Glutamatergic neuron (in vitro differentiated cells): ENCODE measurements around the gene SDC3. TPM values are rescaled to one million over a fixed set of nuclear protein-coding genes. Genes with fewer than 3 reads are reported as not detected.

Experiments used
- DNase-seq: peaks from one replicate; pipeline ENCODE4 v3.0.0; 2022
- H3K27ac Mint-ChIP-seq: one replicate; pipeline ENCODE4 v1.8.0; 2020; ENCODE audit warnings: mild to moderate bottlenecking, mixed read lengths, inconsistent platforms; ENCODE audit not compliant: unreplicated experiment
- H3K27me3 Mint-ChIP-seq: one replicate; pipeline ENCODE4 v1.8.0; 2020; ENCODE audit warnings: mild to moderate bottlenecking, moderate library complexity, mixed read lengths, inconsistent platforms; ENCODE audit not compliant: unreplicated experiment
- H3K36me3 Mint-ChIP-seq: one replicate; pipeline ENCODE4 v1.8.0; 2020; ENCODE audit warnings: mild to moderate bottlenecking, mixed read lengths, inconsistent platforms; ENCODE audit not compliant: unreplicated experiment
- H3K4me1 Mint-ChIP-seq: one replicate; pipeline ENCODE4 v1.8.0; 2020; ENCODE audit warnings: mild to moderate bottlenecking, low read depth, mixed read lengths, inconsistent platforms; ENCODE audit not compliant: unreplicated experiment
- H3K4me3 Mint-ChIP-seq: one replicate; pipeline ENCODE4 v1.8.0; 2020; ENCODE audit warnings: mild to moderate bottlenecking, mixed read lengths, inconsistent platforms; ENCODE audit not compliant: unreplicated experiment
- H3K9me3 Mint-ChIP-seq: one replicate; pipeline ENCODE4 v1.8.0; 2020; ENCODE audit warnings: mild to moderate bottlenecking, moderate library complexity, mixed read lengths, inconsistent platforms; ENCODE audit not compliant: unreplicated experiment
- total RNA-seq: library from RNA; stranded (reverse); fragmentation: NEBNext Ultra II Directional; extraction: Animal tissue kit (Norgen Biotek cat#: 25700); gene quantifications from one replicate; pipeline ENCODE4 v1.2.1, GENCODE V29; 2021; ENCODE audit not compliant: unreplicated experiment
- TF ChIP-seq, protein P1 (sequence below): fragments of 200-600 bp; sonication (generic); IDR thresholded peaks from one replicate; pipeline ENCODE4 v1.5.0; 2021; ENCODE audit not compliant: partially characterized antibody, unreplicated experiment

Gene SDC3
- total RNA-seq, 1 donor from 2014 or later, result 41.7 TPM

DNA sequence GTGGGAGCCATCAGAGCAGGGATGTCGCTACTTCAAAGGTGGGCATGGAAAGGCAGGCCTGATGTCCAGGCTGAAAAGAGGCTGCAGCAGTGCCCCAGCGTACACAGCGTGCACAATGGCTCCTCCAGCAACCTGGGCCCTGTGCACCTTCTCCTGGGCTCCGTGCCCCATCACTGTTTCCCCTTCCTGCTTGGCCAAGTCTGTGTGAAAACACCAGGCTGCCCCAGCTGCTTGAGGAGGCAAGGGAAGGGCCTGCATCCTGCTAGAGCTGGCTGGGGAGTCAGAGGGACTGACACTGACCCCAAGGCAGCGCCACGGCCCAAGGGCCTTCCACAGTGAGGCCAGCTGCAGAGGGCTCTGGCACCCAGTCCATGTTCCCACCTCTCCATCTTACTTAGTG, 33.4 kb downstream of the SDC3 start:
- peaks cover 7% of the 10 kb centered on the region for H3K4me1 Mint-ChIP-seq
- peaks cover 9% of the 10 kb centered on the region for H3K9me3 Mint-ChIP-seq
- peaks cover 20% of the 10 kb centered on the region for H3K36me3 Mint-ChIP-seq
- TF ChIP-seq, protein P1, sequence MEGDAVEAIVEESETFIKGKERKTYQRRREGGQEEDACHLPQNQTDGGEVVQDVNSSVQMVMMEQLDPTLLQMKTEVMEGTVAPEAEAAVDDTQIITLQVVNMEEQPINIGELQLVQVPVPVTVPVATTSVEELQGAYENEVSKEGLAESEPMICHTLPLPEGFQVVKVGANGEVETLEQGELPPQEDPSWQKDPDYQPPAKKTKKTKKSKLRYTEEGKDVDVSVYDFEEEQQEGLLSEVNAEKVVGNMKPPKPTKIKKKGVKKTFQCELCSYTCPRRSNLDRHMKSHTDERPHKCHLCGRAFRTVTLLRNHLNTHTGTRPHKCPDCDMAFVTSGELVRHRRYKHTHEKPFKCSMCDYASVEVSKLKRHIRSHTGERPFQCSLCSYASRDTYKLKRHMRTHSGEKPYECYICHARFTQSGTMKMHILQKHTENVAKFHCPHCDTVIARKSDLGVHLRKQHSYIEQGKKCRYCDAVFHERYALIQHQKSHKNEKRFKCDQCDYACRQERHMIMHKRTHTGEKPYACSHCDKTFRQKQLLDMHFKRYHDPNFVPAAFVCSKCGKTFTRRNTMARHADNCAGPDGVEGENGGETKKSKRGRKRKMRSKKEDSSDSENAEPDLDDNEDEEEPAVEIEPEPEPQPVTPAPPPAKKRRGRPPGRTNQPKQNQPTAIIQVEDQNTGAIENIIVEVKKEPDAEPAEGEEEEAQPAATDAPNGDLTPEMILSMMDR, result no peak
- DNase-seq, result no peak
- H3K4me3 Mint-ChIP-seq, result no peak overlapping the region
- H3K27ac Mint-ChIP-seq, result no peak overlapping the region
- peaks cover 12% of the 10 kb centered on the region for H3K27me3 Mint-ChIP-seq

DNA sequence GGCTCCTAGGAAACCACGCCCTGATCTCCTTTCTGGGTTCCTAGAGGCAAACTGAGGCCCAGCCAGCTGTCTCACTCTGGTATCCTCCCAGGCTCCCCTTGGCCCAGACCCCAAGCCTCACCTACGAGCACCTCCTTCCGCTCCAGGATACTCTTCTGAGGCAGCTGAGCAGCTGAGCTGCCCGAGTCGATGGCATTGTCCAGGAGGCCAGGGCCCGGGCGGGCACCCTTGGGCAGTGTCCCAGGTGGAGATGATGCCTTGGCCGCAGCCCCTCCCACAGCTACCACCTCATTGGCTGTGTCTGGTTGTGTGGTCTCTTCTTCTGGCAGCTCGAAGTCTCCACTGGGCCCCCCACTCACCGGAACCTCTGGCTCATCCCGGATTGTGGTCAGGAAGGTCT, 34.4 kb downstream of the SDC3 start:
- Mint-ChIP-seq H3K4me3 (no peak overlapping the region), H3K27me3 (peaks cover 10% of the 10 kb centered on the region), H3K27ac (no peak overlapping the region), H3K36me3 (peaks cover 20% of the 10 kb centered on the region), H3K9me3 (peaks cover 9% of the 10 kb centered on the region), H3K4me1 (no peaks in the 10 kb centered on the region)
- TF ChIP-seq, protein P1, result no peak
- no peak for DNase-seq

DNA sequence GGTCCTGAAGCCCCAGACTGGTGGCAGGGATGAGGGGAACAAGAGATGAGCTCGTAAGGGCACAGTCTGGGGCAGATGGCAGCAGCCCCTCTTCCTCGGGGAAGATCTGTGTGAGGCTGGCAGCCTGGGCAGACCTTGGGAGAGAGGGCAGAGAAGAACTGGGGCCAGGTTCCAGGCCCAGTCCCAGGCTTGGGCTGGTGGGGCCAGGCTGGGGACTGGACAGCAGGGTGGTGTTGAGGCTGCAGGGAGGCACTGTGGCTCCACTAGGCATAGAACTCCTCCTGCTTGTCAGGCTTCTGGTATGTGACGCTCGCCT, 35.7 kb downstream of the SDC3 start:
- Mint-ChIP-seq H3K4me3 (no peak overlapping the region), H3K36me3 (peaks cover 20% of the 10 kb centered on the region), H3K27me3 (peaks cover 10% of the 10 kb centered on the region), H3K4me1 (no peaks in the 10 kb centered on the region), H3K27ac (no peak overlapping the region), H3K9me3 (peaks cover 7% of the 10 kb centered on the region)
- DNase-seq, result no peak
- TF ChIP-seq, protein P1, result no peak

DNA sequence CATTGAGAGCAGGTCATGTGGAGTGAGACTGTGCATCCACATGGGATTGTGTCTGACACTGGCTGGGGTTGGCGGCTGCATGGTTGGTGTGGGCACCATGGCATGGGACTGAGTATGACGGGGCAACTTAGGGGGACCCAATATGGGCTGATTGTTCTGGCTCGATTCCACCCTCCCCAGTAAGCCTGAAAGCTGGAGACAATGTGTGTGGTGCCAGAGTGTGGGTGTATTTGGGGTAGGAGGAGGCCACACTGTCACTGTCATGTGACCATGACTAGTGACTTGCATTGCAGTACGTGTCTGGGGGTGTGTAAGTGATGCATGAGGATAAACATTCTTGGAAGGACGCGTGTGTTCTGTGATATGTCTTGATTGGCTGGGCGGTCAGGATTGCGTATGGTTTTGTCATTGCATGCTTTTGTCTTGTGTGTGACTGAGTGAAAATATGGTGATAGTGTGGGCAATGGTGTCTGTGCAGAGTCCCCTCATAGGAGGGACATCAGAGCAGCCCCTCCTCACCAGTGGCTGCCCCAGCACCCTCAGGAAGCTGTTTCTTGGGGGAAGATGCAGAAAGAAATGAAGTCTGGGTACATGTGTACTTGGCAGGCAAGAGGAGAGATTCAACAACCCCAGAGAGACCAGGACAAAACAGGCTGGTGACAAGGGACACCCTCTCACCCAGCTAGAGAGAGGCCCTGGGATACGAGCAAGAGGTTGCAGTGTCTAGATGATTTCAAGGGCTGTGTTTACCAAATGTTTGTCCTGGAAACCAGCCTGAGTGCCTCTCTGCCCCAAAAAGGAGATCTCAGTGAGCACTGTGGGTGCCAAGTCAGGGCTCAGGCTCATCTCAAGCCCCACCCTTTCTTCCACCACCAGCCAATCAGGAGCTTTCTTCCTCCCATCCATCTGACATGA, 36.3 kb downstream of the SDC3 start:
- Mint-ChIP-seq H3K27ac (no peak overlapping the region), H3K4me1 (no peaks in the 10 kb centered on the region), H3K9me3 (peaks cover 7% of the 10 kb centered on the region), H3K4me3 (no peak overlapping the region), H3K36me3 (peaks cover 20% of the 10 kb centered on the region), H3K27me3 (peaks cover 10% of the 10 kb centered on the region)
- no peak for DNase-seq
- TF ChIP-seq, protein P1, result no peak

DNA sequence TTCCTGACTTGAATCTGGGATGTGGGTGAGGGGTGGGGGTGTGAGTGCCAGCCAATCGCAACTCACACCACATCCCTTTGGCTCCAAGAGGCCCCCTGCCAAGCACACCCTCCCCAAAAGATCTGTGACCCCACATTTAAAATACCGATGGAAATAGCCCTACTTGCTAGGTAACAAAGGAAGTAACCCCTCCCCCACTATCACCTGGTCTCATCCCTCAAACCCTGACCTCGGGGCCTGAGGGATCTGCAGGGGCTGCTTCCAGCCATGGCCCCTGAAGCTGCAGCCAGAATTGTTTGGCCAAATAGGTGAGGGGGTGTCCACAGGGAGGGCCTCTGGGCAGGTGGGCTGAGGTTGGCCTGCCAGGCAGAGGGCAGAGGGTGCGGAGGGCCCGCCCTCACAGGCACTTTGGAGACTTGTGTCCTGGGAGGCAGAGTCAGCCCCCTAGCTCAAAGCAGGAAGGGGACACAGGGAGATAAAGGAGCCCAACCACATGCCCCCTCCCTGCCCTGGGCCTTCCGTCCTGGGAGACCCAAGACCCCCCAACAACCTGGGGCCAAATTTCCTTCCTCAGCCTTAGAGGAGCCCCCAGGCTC, 37.2 kb downstream of the SDC3 start:
- peaks cover 7% of the 10 kb centered on the region for H3K9me3 Mint-ChIP-seq
- DNase-seq, result no peak
- H3K36me3 Mint-ChIP-seq, result peaks cover 20% of the 10 kb centered on the region
- TF ChIP-seq, protein P1, result no peak
- H3K4me3 Mint-ChIP-seq, result no peak overlapping the region
- no peaks in the 10 kb centered on the region for H3K4me1 Mint-ChIP-seq
- peaks cover 10% of the 10 kb centered on the region for H3K27me3 Mint-ChIP-seq
- H3K27ac Mint-ChIP-seq, result no peak overlapping the region
